Transverse colon (tissue), 3 donors: Measurements from ENCODE around the gene MGST3.
"Not testable (repeated sequence)": the region's sequence is repeated elsewhere in the genome, so short reads cannot be mapped to it uniquely, and the experiment has no call there.

Experiments
- CTCF ChIP-seq, 5 experiments: fragments of 200-600 bp in 3 of 5; fragments of 450-650 bp in 2 of 5; sonication (generic) in 3 of 5; IDR thresholded peaks; 1 replicate in 2 of 5; 2 replicates in 3 of 5; pipeline ENCODE4 v1.5.1; 2016 to 2017; ENCODE audit warnings: antibody characterized with exemption in 5 of 5, inconsistent platforms in 3 of 5, mild to moderate bottlenecking in 2 of 5, moderate library complexity in 1 of 5
- EP300 ChIP-seq: sonication (generic); formaldehyde crosslinking; IDR thresholded peaks from one replicate; pipeline ENCODE4 v1.6.1; 2017; ENCODE audit warnings: antibody characterized with exemption, low read depth

- TF ChIP-seq CTCF (IDR thresholded peaks at IDR 0.05); EP300: not testable (repeated sequence)
These were observed 24.4 kb upstream of the MGST3 start for GRCh38 chr1:165606676-165607075.
